Lower leg skin (tissue), 4 donors: ENCODE data around the gene TNIP1. TPM values are rescaled to one million over a fixed set of nuclear protein-coding genes. Genes with fewer than 3 reads are reported as not detected.

Experiments
- DNase-seq, 2 donors: peaks; one replicate each; pipeline ENCODE4 v3.0.0-alpha.2; 2019; ENCODE audit warnings: low spot score in 2 of 2
- H3K4me3 ChIP-seq: fragments of 200-600 bp; sonication (generic); 2 replicates; pipeline ENCODE4 v1.5.1; 2017; ENCODE audit warnings: mild to moderate bottlenecking, low read depth; ENCODE audit not compliant: poor library complexity, severe bottlenecking
- CTCF ChIP-seq, 3 donors: fragments of 450-650 bp; IDR thresholded peaks; one replicate each; pipeline ENCODE4 v1.5.1; 2016; ENCODE audit warnings: antibody characterized with exemption in 3 of 3, mild to moderate bottlenecking in 3 of 3, moderate library complexity in 2 of 3
- POLR2A ChIP-seq, 2 donors: fragments of 450-650 bp; IDR thresholded peaks; one replicate each; pipeline ENCODE4 v1.6.1; 2016 to 2017; ENCODE audit warnings: antibody characterized with exemption in 2 of 2, mild to moderate bottlenecking in 1 of 2, moderate library complexity in 1 of 2
- WGBS, 2 donors: methylation state at CpG; one replicate each; pipeline ENCODE4 v1.1.5; 2018; 5-methylcytosine and 5-hydroxymethylcytosine counted together
- intact Hi-C: fragments of 100-400 bp; cut with DNase I; formaldehyde crosslinking; loops from one replicate; pipeline ENCODE4 v1.15.0; 2023; ENCODE audit warnings: low total_unique reads
- total RNA-seq, 4 donors: library from RNA; depleted of rRNA; stranded (reverse); fragments of >200 nt; gene quantifications; one replicate each; pipeline ENCODE4 v1.1.0, GENCODE V29; 2016

The TNIP1 gene
- total RNA-seq, 4 donors from 2014 or later = 91.2 to 123 (median 98.1) TPM

GRCh38 chr5:151107738-151108520 is 27.1 kb upstream of the TNIP1 start:
- WGBS, 2 donors = 74 to 81% methylated on average over 11 of the region's 11 CpGs
- no peak overlapping the region for H3K4me3 ChIP-seq
- intact Hi-C loops = no loop called here
- peak in 1 of 2 donors; percentile 46 for DNase-seq
- TF ChIP-seq POLR2A (IDR thresholded peaks at IDR 0.05) (no peak), CTCF (IDR thresholded peaks at IDR 0.05) (no peak)

GRCh38 chr5:151107084-151107483 is 26.2 kb upstream of the TNIP1 start:
- H3K4me3 ChIP-seq = no peak overlapping the region
- DNase-seq = no peak
- TF ChIP-seq CTCF (IDR thresholded peaks at IDR 0.05) = no peak
- no peak for TF ChIP-seq POLR2A (IDR thresholded peaks at IDR 0.05)
- intact Hi-C loops = no loop called here
- 81 to 88% methylated on average over 7 of the region's 7 CpGs for WGBS, 2 donors

GRCh38 chr5:151106509-151106908 is 25.7 kb upstream of the TNIP1 start:
- WGBS, 2 donors = 86 to 98% methylated on average over 2 of the region's 2 CpGs
- TF ChIP-seq POLR2A (IDR thresholded peaks at IDR 0.05) (no peak), CTCF (IDR thresholded peaks at IDR 0.05) (no peak)
- no peak overlapping the region for H3K4me3 ChIP-seq
- intact Hi-C loops = no loop called here
- no peak for DNase-seq

GRCh38 chr5:151106043-151106442 is 25.2 kb upstream of the TNIP1 start:
- WGBS, 2 donors = 85 to 88% methylated on average over 4 to 5 of the region's 5 CpGs
- H3K4me3 ChIP-seq = no peak overlapping the region
- intact Hi-C loops = no loop called here
- TF ChIP-seq POLR2A (IDR thresholded peaks at IDR 0.05) = no peak
- no peak for TF ChIP-seq CTCF (IDR thresholded peaks at IDR 0.05)
- DNase-seq = no peak

- TF ChIP-seq CTCF (IDR thresholded peaks at IDR 0.05) = no peak
- no peak for TF ChIP-seq POLR2A (IDR thresholded peaks at IDR 0.05)
- H3K4me3 ChIP-seq = no peak overlapping the region
- no peak for DNase-seq
- intact Hi-C loops = no loop called here
- WGBS, 2 donors = 76 to 90% methylated on average over 2 of the region's 2 CpGs
Observed at GRCh38 chr5:151105561-151105960, 24.7 kb upstream of the TNIP1 start.

GRCh38 chr5:151104795-151105194 is 24.0 kb upstream of the TNIP1 start:
- H3K4me3 ChIP-seq = no peak overlapping the region
- DNase-seq = peak; percentile 74 to 93
- 63 to 68% methylated on average over 5 of the region's 5 CpGs for WGBS, 2 donors
- no peak for TF ChIP-seq POLR2A (IDR thresholded peaks at IDR 0.05)
- TF ChIP-seq CTCF (IDR thresholded peaks at IDR 0.05) = no peak
- intact Hi-C loops = no loop called here
